ENCODE data around the gene PRSS21.
A peak's percentile ranks its signal among the peaks of the same experiment; 100 is the strongest.

The PRSS21 gene, protein sequence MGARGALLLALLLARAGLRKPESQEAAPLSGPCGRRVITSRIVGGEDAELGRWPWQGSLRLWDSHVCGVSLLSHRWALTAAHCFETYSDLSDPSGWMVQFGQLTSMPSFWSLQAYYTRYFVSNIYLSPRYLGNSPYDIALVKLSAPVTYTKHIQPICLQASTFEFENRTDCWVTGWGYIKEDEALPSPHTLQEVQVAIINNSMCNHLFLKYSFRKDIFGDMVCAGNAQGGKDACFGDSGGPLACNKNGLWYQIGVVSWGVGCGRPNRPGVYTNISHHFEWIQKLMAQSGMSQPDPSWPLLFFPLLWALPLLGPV

DNA sequence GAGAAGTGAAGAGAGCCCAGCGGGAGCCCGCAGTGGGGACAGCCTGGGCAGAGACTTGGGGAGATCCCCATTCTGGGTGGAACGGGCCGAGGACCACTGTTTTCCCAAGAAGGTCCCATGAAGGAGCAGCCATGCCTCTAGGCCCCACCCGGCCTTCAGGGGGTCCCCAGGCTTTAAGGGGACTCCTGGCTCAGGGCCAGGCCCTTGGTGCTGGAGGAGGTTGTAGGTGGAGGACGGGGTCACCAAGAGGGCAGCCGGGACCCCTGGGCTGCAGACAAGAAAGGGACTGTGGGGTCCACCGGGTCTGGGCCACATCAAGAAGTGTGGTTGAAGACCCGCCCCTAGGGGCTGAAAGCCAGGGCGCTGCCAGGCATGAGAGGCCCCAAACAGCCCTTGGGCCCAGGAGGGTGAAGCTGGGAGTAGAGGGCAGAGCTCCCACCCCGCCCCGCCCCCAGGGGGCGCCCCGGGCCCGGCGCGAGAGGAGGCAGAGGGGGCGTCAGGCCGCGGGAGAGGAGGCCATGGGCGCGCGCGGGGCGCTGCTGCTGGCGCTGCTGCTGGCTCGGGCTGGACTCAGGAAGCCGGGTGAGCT, at the start of gene PRSS21:
Gene PRSS21 (plus strand): TSS at position 487 of the 589 bp plus-strand sequence. CDS start 32 bp downstream, at position 519.
- DNase-seq, result no peak

DNA sequence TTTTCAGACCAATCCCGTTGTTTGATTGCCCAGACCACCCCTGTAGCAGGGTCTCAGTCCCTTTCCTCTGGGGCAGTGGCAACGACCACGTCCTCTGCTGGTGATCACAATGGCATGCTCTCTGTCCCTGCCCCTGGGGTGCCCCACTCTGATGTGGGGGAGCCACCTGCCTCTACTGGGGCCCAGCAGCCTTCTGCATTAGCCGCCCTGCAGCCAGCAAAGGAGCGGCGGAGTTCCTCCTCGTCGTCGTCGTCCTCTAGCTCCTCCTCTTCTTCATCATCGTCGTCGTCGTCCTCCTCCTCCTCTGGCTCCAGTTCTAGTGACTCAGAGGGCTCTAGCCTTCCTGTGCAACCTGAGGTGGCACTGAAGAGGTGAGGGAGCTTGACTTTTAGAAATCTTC, 49.1 kb upstream of the PRSS21 start:
- DNase-seq, result no peak

DNA sequence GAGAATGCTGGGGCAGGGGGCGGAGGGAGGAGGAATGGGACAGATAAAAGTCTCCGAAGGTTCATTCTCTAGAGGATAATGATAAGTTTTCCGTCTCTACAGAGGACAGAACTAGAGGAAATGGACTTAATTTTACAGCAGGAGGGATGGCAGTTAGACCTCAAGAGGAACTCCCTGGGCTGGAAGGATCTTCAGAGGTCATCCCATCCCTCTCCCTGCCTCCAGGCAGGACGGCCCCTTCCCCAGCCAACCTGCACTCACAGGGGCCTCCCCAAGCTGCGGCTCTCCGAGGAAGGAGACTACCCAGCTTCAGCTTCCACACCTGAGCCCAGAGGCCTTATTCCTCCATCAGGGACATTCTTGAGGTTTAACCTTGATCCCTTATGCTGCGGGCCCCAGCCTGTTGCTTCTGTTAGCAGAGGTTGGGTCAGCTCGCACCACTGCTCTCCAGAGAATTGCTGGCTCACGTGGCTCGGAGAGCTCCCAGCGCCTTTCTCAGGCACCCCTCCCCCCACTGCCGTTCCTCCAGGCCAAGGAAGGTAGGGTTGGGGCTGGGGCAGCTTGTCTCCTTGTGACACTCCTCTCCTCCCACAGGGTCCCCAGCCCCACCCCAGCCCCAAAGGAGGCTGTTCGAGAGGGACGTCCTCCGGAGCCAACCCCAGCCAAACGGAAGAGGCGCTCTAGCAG, 48.5 kb upstream of the PRSS21 start:
- DNase-seq, result no peak

DNA sequence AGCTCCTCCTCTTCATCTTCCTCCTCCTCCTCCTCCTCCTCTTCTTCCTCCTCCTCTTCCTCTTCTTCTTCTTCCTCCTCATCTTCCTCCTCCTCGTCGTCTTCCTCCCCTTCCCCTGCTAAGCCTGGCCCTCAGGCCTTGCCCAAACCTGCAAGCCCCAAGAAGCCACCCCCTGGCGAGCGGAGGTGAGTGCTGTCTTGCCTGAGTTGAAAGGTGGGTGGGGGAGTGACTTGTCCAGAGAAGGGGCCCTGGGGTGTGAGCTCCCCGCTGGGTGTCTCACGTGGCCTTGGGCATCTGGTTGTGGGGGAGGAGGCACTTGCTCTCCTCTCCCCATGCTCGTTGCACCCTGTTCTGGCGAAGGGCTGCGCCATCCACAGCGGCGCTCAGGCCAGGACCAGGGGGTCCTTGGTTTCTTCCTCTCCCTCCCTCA, 47.9 kb upstream of the PRSS21 start:
- DNase-seq, result no peak

DNA sequence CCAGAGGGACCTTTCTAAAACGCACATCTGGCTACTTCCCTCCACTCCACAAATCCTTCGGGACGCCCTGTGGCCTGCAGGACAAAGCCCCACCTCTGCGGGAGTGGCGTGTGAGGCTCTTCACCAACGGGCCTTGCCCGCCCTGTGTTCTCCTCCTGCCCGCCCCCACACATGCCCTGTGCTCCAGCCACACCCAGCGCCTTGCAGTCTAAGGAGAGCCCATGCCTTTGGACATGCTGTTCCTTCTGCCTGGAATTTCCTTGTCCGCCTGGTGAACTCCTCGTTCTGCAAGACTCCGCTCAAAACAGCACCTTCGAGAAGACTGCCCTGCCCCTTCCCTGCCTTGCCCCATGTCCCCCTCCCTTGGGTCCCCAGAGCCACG, 47.4 kb upstream of the PRSS21 start:
- DNase-seq, result no peak

DNA sequence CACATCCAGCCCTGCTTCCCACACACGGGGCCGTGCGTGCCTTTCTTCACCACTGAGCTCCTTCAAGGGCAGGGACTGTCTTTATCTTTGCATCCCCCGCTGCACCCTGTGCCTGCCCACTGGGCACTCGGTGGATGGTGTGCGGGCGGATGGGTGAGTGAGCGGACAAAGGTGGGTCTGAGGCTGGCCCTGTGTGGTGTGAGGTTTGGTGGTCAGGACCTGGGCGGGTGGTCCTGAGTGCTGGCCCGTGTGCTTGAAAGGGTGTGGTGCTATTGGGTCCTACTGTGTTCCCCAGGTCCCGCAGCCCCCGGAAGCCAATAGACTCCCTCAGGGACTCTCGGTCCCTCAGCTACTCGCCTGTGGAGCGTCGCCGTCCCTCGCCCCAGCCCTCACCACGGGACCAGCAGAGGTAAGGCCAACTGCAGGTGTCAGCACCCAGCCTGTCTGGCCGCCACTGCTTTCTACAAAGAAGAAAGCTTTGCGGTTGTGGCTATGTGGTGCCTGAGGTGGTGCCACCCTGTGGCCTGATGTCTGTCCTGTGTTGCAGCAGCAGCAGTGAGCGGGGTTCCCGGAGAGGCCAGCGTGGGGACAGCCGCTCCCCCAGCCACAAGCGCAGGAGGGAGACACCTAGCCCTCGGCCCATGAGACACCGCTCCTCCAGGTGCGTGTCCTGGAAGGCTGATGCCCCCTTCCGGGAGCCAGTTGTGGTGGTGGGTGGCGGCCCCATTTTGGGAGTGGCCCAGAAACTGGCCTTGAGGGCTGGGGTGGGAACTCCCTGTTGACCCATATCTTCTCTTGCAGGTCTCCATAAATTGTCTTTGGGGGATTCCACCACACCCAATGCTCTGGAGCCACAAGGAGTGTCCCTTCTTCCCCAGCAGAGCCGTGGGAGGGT, 46.7 kb upstream of the PRSS21 start:
- no peak for DNase-seq

DNA sequence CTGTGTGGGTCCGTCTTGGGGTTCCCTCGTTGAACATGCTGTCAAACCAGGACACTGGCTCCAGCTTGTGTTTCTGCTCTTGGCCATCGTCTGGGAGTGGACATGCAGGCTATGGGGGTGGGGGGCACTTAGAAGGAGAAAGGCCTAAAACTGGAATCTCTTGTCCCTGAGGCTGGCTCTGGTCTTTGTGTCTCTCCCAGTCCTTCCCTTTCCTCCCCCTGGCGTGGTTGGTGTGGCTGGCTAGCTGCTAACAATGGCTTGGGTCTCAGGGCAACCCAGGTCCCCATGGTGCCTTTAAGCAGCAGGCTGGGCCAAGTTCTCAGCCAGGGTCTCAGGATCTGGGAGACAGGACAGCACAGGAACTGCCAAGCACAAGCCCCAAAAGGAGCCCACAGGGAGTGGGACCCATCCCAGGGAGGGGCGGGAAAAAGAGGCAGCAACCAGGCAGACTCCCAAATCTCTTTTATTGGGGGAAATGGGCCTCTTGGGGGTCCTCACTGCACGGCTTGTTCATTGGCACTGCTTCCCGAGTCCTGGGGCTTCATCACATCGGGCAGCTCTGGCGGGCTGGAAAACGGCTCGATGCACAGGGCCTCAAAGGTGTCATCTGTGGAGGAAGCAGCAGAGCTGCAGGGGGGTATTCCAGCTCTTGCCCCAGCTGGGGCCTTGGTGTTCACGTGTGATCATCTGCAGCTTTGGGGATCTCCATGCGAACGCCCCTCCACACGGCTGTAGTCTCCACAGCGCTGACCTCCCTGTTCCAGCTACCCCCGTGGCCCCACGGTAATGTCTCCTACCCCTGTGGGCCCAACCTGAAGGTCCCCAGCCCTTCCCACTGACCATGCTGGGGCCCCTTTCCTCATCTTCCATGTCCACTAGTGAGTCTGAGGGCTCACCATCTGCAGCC, 45.3 kb upstream of the PRSS21 start:
- DNase-seq, result no peak

DNA sequence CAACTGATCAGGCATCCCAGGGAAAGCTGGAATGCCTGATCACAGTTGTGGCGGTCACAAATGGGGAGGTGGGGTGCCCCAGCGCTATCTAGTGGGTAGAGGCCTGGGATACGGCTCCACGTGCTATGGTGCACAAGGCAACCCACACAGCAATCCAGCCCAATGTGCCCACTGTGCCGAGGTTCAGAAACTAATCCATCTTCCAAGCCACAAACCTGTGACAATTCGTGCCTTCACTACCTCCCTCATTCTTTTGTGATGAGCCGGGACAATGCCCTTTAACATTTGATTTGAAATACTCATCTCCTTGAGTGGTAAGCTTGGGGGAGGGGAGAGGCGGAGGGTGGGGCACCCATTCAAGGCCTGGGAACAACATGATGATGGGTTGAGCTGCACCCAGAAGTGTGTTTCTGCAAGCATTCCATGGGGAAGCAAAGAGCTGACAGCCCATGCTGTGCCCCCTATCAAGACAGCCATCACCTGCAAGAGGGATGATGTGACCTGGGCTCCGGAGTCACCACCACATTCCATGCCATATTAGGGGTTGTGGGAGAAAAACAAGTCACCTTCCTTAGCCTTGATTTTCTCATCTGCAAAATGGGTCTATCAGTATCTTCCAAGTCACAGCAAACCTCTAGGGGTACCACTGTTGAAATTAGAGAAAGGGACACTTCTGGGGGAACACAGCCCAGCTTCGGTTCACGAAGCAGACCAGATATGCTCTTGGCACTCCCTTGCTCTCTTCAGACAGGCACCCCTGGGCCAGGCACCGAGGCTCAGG, 43.7 kb upstream of the PRSS21 start:
- DNase-seq, result no peak

DNA sequence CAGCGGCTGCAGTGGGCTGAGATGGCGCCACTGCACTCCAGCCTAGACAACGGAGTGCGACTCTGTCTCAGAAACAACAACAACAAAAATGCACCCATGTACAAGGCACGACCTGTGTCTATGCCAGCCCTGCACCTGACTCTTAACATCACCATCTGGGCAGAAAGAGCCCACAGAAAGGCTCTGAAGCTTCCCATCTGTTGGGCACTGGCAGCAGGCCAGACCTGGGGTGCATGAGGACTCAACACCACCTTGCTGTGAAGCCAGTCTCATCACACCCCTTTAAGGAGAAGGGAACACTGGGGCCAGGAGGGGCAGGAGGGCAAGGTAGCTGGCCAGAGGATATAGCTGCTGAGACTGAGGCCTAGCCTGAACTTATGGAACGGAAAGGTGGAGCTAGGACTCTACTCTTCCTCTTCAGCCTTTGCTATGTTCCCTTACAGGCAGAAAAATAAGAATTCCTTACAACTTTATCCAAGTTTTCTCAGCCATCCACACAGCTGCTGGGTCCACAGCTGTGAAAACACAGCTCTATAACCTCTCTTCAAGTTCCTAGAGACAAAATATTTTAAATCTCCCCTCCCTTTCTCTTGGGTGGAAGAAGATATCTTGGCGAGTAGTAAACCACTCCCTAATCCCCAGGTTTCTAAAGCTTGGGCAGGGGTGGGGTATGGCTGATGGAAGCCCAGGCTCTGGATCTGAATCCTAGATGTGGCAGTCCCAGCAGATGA, 42.7 kb upstream of the PRSS21 start:
- no peak for DNase-seq

DNA sequence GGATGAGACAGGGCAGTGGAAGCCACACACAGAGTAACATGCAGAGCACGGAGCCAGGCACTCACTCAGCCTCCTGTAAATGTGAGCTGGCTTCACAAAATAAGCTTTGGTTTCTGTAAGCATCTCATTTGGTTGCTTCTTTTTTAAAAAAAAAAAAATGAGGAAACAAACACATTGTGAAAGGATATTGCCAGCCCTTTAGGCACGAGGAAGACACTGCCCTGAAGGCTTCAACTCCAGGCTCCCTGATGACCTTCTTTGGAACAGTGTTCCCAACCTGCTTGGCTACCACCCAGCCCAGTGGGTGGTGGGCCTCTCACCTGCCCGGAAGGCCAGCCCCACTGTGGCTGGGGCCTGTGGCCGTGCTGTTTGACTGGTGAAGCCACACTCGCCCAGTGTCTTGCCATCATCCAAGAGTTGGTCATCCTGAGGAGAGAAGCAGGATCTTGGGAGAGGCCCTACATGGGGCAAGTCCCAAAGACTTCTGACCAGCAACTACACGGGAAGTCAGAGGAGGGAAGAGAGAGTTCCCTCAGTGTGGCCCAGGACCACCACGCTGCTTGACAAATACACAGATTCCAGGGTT, 41.8 kb upstream of the PRSS21 start:
- DNase-seq, result no peak

DNA sequence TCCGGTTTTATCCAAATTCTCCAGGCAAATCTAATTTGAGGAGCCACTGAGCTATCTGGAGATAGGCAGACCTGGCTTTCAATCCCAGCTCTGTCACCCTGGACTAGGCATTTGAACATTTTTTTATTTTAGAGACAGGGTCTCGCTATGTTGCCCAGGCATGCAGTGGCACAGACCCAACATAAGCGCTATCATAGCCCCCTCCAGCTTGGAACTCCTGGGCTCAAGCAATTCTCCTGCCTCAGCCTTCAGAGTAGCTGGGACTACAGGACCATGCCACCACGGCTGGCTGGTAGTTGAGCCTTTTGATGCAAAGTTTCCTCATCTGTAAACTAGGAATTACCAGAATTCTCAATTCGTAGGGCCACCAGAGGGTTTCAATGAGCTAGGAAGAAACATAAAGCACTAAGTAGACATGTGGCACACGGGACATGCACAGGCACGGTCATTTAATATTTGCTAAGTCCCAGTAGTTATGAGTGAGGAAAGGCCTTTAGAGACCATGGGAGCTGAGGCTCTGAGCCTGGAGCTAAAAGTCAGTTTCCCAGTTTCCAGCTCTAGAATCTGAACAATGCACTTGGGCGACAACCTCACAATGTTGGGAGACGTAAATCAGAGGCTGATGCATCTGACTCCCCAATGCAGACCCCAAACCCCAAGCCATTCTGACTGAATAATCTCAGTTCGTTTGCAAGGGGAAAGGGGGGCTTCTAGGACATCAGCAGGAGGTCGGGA, 41.1 kb upstream of the PRSS21 start:
- DNase-seq, result no peak

DNA sequence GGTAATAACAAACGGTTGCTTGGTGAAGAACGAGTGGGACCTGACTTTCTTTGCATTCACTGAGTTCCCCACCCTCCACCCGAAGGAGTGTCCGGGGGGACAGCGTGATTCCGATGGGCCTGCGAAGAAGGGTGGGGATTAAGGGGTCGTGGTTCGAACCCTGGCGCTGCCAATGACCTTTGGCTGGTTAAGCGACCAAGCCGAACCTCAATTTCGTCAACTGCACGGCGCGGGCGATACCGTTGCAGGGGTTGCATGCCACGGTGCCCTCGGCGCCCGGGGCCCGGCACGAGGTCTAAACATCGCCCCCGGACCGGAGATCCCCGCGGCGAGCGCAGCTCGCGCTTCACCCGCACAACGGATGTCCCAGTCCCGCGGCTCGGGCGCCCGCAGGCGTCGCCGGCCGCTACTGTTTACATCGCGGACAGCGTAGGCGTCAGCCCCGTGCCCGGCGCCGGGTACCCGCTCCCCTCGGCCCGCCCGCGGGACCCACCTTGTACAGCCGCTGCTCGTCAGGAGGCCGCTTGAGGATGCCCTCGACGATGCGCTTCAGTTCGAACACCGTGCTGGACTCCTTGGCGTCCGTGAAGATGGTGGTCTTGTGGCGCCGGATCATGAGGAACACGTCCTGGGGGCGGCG, 40.4 kb upstream of the PRSS21 start:
- peak; percentile 40 for DNase-seq

DNA sequence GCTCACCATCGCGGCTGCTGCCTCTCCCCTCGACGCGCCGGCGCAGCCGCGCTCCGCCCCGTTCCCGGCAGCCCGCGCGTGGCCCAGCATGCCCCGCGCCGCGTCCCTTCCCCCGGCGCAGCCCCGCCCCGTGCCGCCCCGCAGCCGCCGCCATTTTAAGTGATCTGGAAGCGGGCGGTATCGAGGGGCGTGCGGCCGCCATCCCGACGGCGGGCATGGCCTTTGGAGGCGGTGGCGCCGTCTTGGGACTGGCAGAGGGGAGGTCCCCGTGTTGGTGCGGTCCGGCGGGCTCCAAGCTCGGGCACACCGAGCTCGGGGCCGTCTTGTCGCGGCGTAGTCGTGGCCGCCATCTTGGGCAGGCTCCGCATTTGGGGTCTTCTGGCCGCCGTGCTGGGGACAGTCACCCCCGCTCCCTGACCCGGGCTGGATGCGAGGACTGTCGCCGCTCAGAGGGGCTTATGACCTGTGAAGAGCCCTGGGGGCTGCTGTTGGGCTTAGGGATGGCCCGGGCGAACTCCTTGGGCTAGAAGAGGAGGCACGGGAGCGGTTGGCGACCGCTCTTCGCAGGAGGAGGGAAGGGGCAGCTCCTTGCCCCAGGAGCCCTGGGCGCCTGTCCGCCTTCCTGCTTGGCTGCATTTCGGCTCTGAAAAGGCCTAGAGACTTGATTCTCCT, 39.7 kb upstream of the PRSS21 start, which contains the start of gene ELOB:
Gene ELOB (minus strand): TSS at position 50 of the 672 bp plus-strand sequence. CDS start 41 bp downstream, at position 9.
- DNase-seq, result peak; percentile 94

DNA sequence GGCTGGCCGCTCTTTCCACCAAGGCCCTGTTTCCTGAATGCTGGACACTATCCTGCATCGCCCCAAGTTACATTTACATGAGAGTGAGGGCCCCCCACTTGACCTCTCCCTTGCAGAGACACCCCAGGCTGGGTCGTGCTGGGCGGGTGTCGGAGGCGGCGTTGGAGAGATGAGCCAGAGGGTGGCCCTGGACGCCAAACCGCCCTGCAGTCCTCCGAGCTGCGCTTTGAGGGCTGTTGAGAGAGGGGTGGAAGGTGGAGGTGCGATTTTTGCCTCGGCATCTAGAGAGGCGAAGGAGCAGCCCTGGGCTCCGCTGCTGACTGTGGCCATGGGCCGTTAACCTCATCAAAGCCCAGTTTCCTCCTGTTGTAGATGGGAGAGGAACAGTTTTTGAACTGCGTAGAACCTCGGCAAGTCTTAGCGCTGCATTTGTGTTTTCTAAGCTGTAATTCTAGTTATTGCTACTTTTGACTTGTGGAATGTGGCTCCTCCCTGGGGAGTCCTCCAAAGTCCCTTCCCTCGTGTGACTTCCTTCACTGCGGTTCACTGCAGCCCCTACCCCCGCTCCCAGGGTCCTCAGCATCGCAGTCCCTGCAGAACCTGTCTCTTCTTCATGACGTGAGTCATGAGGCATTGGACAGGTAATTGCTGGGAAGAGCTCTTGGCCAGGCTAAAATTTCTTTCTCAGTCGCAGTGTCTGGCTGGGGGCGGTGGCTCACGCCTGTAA, 39.0 kb upstream of the PRSS21 start:
- no peak for DNase-seq

DNA sequence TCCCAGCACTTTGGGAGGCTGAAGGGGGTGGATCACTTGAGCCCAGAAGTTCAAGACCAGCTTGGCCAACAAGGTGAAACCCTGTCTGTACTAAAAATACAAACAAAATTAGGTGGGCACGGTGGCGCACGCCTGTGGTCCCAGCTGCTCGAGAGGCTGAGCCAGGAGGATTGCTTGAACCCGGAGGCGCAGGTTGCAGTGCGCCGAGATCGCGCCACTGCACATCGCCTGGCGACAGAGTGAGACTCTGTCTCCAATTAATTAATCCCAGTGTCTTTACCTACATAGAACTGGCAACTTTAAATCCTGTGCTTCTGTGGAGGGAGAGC, 38.4 kb upstream of the PRSS21 start:
- no peak for DNase-seq

DNA sequence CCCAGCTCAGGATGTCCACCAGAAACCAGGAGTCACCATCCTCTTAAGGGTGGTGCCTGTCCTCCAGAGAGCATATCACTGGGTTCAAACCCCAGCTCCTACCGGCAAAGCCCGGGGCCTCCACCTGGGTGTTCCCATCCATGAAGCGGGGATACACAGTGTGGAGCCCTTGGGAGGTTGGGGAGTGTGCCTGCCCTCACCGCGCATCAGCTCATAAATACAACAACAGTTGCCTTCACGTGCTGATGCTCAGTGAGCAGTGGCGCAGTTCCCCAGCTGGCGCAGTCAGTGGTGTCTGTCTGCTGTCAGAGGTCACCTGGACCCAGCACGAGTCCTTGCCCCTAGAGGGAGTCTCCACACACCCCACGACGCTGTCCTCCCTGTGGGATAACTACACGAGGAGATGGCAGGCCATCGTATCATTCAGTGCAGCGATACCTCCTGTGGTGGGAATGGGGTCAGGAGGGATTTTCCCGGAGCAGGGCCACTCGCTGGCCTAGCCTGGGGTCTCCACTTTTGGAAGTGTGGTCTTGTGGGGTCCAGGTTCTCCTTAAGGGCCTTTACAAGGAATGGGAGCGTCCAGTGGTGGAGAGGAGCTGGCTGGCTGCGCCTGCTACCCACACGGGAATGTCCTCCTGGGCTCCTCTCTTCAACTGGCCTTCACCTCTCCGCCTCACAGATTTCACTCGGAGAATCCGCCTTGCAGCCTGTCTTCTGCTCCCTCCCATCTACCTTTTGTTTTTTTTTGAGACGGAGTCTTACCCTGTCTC, 37.7 kb upstream of the PRSS21 start:
- DNase-seq, result no peak

Measured in suppressor macrophage treated with lipopolysaccharide for 4 hours (primary cell).